Omental fat pad (tissue), 4 donors: ENCODE measurements around the gene CEACAM20. TPM values are rescaled to one million over a fixed set of nuclear protein-coding genes. Genes with fewer than 3 reads are reported as not detected.
A peak's percentile ranks its signal among the peaks of the same experiment; 100 is the strongest.

Experiments used
- ATAC-seq: fragments of 150-250 bp; one replicate; pipeline ENCODE4 v1.9.1; 2016; ENCODE audit warnings: mild to moderate bottlenecking, moderate library complexity; ENCODE audit not compliant: low FRiP score
- DNase-seq: peaks from one replicate; pipeline ENCODE4 v3.0.0-alpha.2; 2019; ENCODE audit warnings: low spot score
- CTCF ChIP-seq, 3 donors: fragments of 450-650 bp; IDR thresholded peaks; one replicate each; pipeline ENCODE4 v1.5.1; 2016 to 2017; ENCODE audit warnings: antibody characterized with exemption in 3 of 3, mild to moderate bottlenecking in 3 of 3, moderate library complexity in 2 of 3
- total RNA-seq, 4 donors: library from RNA; depleted of rRNA; stranded (reverse); fragments of >200 nt; gene quantifications; one replicate each; pipeline ENCODE4 v1.1.0, GENCODE V29; 2016

Gene CEACAM20
- total RNA-seq, 4 donors from 2014 or later = not detected

- ATAC-seq (no peak), DNase-seq (no peak)
- TF ChIP-seq CTCF (IDR thresholded peaks at IDR 0.05) = no peak
These were observed 16.9 kb downstream of the CEACAM20 start for GRCh38 chr19:44512326-44513298.

GRCh38 chr19:44509478-44509877, 20.0 kb downstream of the CEACAM20 start:
- TF ChIP-seq CTCF (IDR thresholded peaks at IDR 0.05) = no peak
- ATAC-seq (no peak), DNase-seq (no peak)

GRCh38 chr19:44499962-44500949, 29.2 kb downstream of the CEACAM20 start, which contains the start of gene ZNF180:
Gene ZNF180 (minus strand): TSS chr19:44500522. CDS start chr19:44497334, 3,188 bp downstream.
- TF ChIP-seq CTCF (IDR thresholded peaks at IDR 0.05) = peak in 1 of 3 donors; percentile 70
- ATAC-seq (peak; percentile 93), DNase-seq (peak; percentile 83)

GRCh38 chr19:44499559-44499958, 29.9 kb downstream of the CEACAM20 start:
- ATAC-seq = no peak
- DNase-seq = no peak
- no peak for TF ChIP-seq CTCF (IDR thresholded peaks at IDR 0.05)

- ATAC-seq = no peak
These were observed 30.5 kb downstream of the CEACAM20 start for GRCh38 chr19:44498988-44499387.

More at GRCh38 chr19:44498988-44499387, 30.5 kb downstream of the CEACAM20 start:
- TF ChIP-seq CTCF (IDR thresholded peaks at IDR 0.05) = no peak
- no peak for DNase-seq
